C1 segment of cervical spinal cord (tissue), 14 donors: Measurements from ENCODE around the gene RUFY2.
A peak's percentile ranks its signal among the peaks of the same experiment; 100 is the strongest.

ENCODE experiments used
- DNase-seq, 14 donors: peaks; one replicate each; lab custom pipeline; 2025; lab: John Stamatoyannopoulos, UW

The RUFY2 gene

GRCh38 chr10:68406815-68407548 is at the start of gene RUFY2:
RUFY2 (minus strand) TSS chr10:68407277; CDS start chr10:68407189, 88 bp downstream.
- DNase-seq: peak in 13 of 14 donors; percentile 62 to 90 (median 82)

- peak in 3 of 14 donors; percentile 1 to 3 (median 2) for DNase-seq
Observed at GRCh38 chr10:68449698-68450097, 42.6 kb upstream of the RUFY2 start.

GRCh38 chr10:68446179-68446578 is 39.1 kb upstream of the RUFY2 start:
- DNase-seq: no peak

GRCh38 chr10:68442971-68443370 is 35.9 kb upstream of the RUFY2 start:
- no peak for DNase-seq

GRCh38 chr10:68440898-68441297 is 33.8 kb upstream of the RUFY2 start:
- no peak for DNase-seq

- DNase-seq: no peak
Observed at GRCh38 chr10:68435803-68436202, 28.7 kb upstream of the RUFY2 start.

- DNase-seq: no peak
Observed at GRCh38 chr10:68434657-68435056, 27.6 kb upstream of the RUFY2 start.

- no peak for DNase-seq
Observed at GRCh38 chr10:68428396-68429104, 21.5 kb upstream of the RUFY2 start.

- no peak for DNase-seq
Observed at GRCh38 chr10:68424454-68425014, 17.5 kb upstream of the RUFY2 start.

- no peak for DNase-seq
Observed at GRCh38 chr10:68423522-68423921, 16.4 kb upstream of the RUFY2 start.

- no peak for DNase-seq
Observed at GRCh38 chr10:68419376-68419775, 12.3 kb upstream of the RUFY2 start.

- DNase-seq: no peak
Observed at GRCh38 chr10:68408898-68409518, 1.9 kb upstream of the RUFY2 start.

- DNase-seq: peak in 11 of 14 donors; percentile 37 to 78 (median 62)
Observed at GRCh38 chr10:68406111-68406814, 814 bp downstream of the RUFY2 start.

GRCh38 chr10:68403701-68404100 is 3.4 kb downstream of the RUFY2 start:
- DNase-seq: no peak

- DNase-seq: no peak
Observed at GRCh38 chr10:68402276-68402675, 4.8 kb downstream of the RUFY2 start.

- DNase-seq: no peak
Observed at GRCh38 chr10:68397005-68397404, 10.1 kb downstream of the RUFY2 start.

GRCh38 chr10:68385740-68386139 is 21.3 kb downstream of the RUFY2 start:
- no peak for DNase-seq

GRCh38 chr10:68371604-68372003 is 35.5 kb downstream of the RUFY2 start:
- DNase-seq: no peak

- DNase-seq: no peak
Observed at GRCh38 chr10:68367121-68367520, 40.0 kb downstream of the RUFY2 start.

GRCh38 chr10:68366600-68366999 is 40.5 kb downstream of the RUFY2 start:
- no peak for DNase-seq

- DNase-seq: no peak
Observed at GRCh38 chr10:68365611-68366010, 41.5 kb downstream of the RUFY2 start.
